ENCODE results near the gene CYB5R3.

CYB5R3 gene

DNA sequence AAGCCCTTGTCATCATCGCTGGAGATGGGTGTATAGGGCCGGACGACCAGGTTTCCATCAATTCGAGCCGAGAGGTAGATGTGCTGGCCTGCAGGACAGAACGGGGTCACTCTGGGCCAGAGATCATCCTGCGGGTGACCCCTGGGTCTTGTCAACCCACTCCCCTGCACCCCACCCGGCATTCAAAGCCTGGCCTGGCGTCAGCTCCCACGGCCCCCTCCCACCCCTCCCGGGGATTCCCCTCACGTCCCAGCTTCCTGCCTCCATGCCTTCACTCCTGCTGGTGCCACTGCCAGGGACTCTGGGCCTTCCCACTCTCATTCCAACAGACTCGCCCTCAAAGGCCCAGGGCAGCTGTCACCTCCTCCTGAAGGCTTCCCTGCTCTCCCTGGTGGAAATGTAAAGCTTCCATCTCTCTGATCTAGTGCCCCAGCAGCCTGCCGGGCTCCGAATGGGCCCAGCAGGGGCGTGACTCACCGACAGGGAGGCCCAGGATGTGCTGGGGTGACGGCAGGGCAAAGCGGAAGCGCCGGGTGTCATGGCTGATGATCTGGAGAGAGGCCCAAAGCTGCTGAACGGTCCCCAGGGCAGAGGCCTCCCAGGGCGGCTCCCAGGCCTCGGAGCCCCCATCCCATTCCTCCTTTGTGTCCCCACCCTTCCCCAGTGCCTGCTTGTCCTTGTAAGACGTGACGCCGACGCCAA is 18.1 kb downstream of the CYB5R3 start:
- no peaks in the 10 kb centered on the region for H3K79me2 ChIP-seq (ENCODE audit: control insufficient read depth, insufficient read depth, low read length, unreplicated experiment)
- no peaks in the 10 kb centered on the region for H3K27me3 ChIP-seq (ENCODE audit: insufficient read depth, low read length)
- no peak overlapping the region for H2AFZ ChIP-seq (ENCODE audit: low read length, unreplicated experiment)
- 0 out of 2 replicates have a peak, but pooled peaks cover 2% of the 10 kb centered on the region for H3K36me3 ChIP-seq (ENCODE audit: insufficient read depth, low read length)
- H3K27ac ChIP-seq (ENCODE audit: low read depth, low read length), result no peak overlapping the region
- H3K4me3 ChIP-seq (ENCODE audit: low read depth, low read length), result no peak overlapping the region
- peaks cover 11% of the 10 kb centered on the region for H3K4me1 ChIP-seq (ENCODE audit: control insufficient read depth, insufficient read depth, low read length, unreplicated experiment)

DNA sequence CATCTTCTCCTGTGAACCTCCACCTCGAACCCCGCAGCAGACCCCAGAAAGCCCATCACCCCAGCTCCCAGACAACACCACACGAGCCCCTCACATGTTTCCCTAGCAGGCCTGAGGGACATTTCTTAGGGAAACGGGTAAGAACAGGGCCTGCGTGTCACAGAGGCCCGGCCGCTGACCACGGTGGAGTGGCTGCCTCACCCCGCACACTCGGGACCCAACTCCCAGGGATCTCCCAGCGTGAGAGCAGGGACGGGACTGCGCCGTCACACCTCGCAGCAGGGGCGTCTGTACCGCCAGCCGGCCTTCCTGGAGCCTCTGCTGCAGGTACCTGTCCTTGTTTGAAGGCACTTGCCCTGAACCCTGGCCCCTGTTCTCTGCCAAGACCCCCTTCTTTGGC is 19.0 kb downstream of the CYB5R3 start:
- Histone ChIP-seq H3K27ac (ENCODE audit: low read depth, low read length) (no peak overlapping the region), H3K27me3 (ENCODE audit: insufficient read depth, low read length) (no peaks in the 10 kb centered on the region), H3K4me3 (ENCODE audit: low read depth, low read length) (no peak overlapping the region), H2AFZ (ENCODE audit: low read length, unreplicated experiment) (no peak overlapping the region), H3K36me3 (ENCODE audit: insufficient read depth, low read length) (0 out of 2 replicates have a peak, but pooled peaks cover 2% of the 10 kb centered on the region), H3K4me1 (ENCODE audit: control insufficient read depth, insufficient read depth, low read length, unreplicated experiment) (peaks cover 3% of the 10 kb centered on the region), H3K79me2 (ENCODE audit: control insufficient read depth, insufficient read depth, low read length, unreplicated experiment) (no peaks in the 10 kb centered on the region)

DNA sequence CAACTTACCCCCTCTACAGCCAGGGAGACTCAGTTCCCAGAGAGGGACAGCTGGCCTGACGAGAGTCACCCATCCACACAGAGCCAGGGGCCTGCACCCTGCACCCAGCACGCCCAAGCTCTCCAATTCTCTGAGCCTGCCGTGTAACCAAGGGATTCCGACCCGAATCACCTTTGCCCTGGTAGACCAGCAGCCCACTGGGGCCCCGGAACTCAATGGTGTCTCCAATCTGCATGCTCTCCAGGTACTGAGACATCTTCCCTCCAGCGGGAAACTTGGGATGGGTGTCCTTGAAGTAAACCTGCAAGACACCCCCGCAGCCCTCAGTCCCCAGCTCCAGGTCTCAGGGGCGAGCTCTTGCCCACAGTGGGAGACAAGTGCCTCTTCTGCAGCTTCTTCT is 21.2 kb downstream of the CYB5R3 start:
- Histone ChIP-seq H2AFZ (ENCODE audit: low read length, unreplicated experiment) (no peak overlapping the region), H3K27ac (ENCODE audit: low read depth, low read length) (no peak overlapping the region), H3K36me3 (ENCODE audit: insufficient read depth, low read length) (no peaks in the 10 kb centered on the region), H3K4me1 (ENCODE audit: control insufficient read depth, insufficient read depth, low read length, unreplicated experiment) (no peaks in the 10 kb centered on the region), H3K79me2 (ENCODE audit: control insufficient read depth, insufficient read depth, low read length, unreplicated experiment) (no peaks in the 10 kb centered on the region), H3K4me3 (ENCODE audit: low read depth, low read length) (no peak overlapping the region), H3K27me3 (ENCODE audit: insufficient read depth, low read length) (no peaks in the 10 kb centered on the region)

DNA sequence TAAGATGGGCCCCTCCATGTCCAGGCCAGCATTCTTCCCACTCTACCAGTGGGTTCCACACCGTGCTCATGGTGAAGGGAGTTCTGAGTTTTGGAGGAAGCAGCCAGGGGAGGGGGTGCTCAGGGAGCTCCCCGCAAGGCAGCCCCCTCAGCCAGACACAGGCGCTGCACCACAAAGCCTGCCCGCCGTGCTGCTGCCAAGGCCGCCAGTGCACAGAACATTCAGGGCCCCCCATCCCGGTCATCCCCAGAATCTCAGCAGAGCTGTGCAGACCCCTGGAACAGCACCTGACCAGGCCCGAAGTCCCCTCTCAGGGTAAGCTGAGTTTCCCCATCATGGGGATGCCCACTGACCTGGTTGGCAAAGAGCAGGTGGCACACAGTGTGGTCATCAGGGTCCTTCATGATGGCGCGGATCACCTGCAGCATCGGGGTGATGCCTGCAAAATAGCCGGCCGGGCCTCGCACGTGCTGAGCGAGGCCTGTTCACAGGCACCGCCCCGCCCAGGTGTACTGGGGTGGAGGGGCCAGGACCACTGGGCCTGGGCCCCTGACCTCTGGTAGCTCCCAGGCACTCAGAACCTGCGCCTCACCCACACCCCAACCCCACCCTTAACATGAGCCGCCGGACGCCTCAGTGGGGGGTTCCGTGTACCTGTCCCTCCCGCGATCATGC is 22.1 kb downstream of the CYB5R3 start:
- Histone ChIP-seq H3K27me3 (ENCODE audit: insufficient read depth, low read length) (no peaks in the 10 kb centered on the region), H3K4me1 (ENCODE audit: control insufficient read depth, insufficient read depth, low read length, unreplicated experiment) (no peaks in the 10 kb centered on the region), H3K27ac (ENCODE audit: low read depth, low read length) (no peak overlapping the region), H3K79me2 (ENCODE audit: control insufficient read depth, insufficient read depth, low read length, unreplicated experiment) (no peaks in the 10 kb centered on the region), H3K4me3 (ENCODE audit: low read depth, low read length) (no peak overlapping the region), H3K36me3 (ENCODE audit: insufficient read depth, low read length) (no peaks in the 10 kb centered on the region), H2AFZ (ENCODE audit: low read length, unreplicated experiment) (no peak overlapping the region)

DNA sequence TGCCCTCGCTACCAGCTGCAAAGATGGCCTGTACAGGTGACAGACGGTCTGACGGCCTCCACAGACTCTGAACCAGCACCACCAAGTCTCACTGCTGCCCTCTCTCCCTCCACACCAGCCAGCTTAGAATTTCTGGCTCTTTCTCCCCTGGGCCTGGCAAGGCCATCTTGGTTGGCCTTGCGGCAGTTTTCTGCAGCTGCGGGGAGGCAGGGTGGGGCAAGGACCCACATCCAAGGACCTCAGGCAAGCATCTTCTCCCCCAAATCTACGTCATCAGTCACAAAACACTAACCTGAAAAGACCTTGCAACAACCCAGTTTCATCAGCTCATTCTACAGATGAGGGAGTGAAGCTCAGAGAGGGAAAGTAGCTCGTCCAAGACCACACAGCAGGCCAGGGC is 22.8 kb downstream of the CYB5R3 start:
- no peak overlapping the region for H3K4me3 ChIP-seq (ENCODE audit: low read depth, low read length)
- no peaks in the 10 kb centered on the region for H3K27me3 ChIP-seq (ENCODE audit: insufficient read depth, low read length)
- no peaks in the 10 kb centered on the region for H3K79me2 ChIP-seq (ENCODE audit: control insufficient read depth, insufficient read depth, low read length, unreplicated experiment)
- H3K36me3 ChIP-seq (ENCODE audit: insufficient read depth, low read length), result no peaks in the 10 kb centered on the region
- no peak overlapping the region for H3K27ac ChIP-seq (ENCODE audit: low read depth, low read length)
- H3K4me1 ChIP-seq (ENCODE audit: control insufficient read depth, insufficient read depth, low read length, unreplicated experiment), result peaks cover 4% of the 10 kb centered on the region
- no peak overlapping the region for H2AFZ ChIP-seq (ENCODE audit: low read length, unreplicated experiment)

DNA sequence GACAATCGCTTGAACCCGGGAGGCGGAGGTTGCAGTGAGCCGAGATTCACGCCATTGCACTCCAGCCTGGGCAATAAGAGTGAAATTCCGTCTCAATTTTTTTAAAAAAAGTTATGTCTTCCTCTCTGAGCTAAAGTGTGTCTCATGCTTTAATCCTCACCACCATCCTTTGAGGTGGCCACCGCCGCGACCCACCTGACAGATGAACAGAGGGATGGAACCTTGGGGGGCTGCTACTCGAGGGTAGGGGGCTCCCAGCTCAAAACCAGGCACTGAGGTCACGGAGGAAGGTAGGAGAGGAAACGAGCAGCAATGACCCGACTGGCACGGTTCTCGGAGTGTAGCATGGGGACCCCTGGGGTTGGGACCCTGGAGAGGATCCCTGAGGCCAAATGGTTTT is 23.8 kb downstream of the CYB5R3 start:
- no peaks in the 10 kb centered on the region for H3K79me2 ChIP-seq (ENCODE audit: control insufficient read depth, insufficient read depth, low read length, unreplicated experiment)
- H3K27me3 ChIP-seq (ENCODE audit: insufficient read depth, low read length), result no peaks in the 10 kb centered on the region
- H2AFZ ChIP-seq (ENCODE audit: low read length, unreplicated experiment), result no peak overlapping the region
- H3K36me3 ChIP-seq (ENCODE audit: insufficient read depth, low read length), result no peaks in the 10 kb centered on the region
- no peak overlapping the region for H3K27ac ChIP-seq (ENCODE audit: low read depth, low read length)
- H3K4me1 ChIP-seq (ENCODE audit: control insufficient read depth, insufficient read depth, low read length, unreplicated experiment), result peaks cover 15% of the 10 kb centered on the region
- no peak overlapping the region for H3K4me3 ChIP-seq (ENCODE audit: low read depth, low read length)

DNA sequence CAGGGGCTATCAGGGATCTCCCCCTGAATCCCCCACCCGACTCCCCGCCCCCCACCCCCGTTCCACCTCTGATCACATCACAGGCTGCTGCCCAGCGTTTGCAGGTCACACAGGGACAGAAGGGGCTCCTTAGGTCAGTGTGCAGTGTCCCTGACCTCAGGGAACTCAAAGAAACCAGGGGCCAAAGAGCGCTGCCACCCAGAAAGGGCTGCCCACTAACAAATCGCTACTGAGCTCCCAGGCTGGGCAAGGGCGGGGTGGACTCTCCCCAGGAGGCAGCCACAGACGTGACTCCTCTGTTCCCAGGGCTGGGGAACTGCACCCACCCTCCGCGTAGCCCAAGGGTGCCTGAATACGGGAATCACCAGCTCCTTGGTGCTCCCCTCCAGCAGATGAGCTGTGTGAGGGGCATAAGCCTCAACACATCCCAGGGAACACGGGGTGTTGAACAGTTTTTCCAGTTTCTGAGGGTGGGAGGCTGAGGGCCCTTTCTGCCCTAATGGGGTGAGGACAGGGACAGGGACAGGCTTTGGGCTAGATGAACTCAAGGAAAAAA is 24.6 kb downstream of the CYB5R3 start:
- no peaks in the 10 kb centered on the region for H3K79me2 ChIP-seq (ENCODE audit: control insufficient read depth, insufficient read depth, low read length, unreplicated experiment)
- no peak overlapping the region for H3K27ac ChIP-seq (ENCODE audit: low read depth, low read length)
- H2AFZ ChIP-seq (ENCODE audit: low read length, unreplicated experiment), result no peak overlapping the region
- H3K27me3 ChIP-seq (ENCODE audit: insufficient read depth, low read length), result no peaks in the 10 kb centered on the region
- no peaks in the 10 kb centered on the region for H3K36me3 ChIP-seq (ENCODE audit: insufficient read depth, low read length)
- no peak overlapping the region for H3K4me3 ChIP-seq (ENCODE audit: low read depth, low read length)
- H3K4me1 ChIP-seq (ENCODE audit: control insufficient read depth, insufficient read depth, low read length, unreplicated experiment), result peaks cover 19% of the 10 kb centered on the region

DNA sequence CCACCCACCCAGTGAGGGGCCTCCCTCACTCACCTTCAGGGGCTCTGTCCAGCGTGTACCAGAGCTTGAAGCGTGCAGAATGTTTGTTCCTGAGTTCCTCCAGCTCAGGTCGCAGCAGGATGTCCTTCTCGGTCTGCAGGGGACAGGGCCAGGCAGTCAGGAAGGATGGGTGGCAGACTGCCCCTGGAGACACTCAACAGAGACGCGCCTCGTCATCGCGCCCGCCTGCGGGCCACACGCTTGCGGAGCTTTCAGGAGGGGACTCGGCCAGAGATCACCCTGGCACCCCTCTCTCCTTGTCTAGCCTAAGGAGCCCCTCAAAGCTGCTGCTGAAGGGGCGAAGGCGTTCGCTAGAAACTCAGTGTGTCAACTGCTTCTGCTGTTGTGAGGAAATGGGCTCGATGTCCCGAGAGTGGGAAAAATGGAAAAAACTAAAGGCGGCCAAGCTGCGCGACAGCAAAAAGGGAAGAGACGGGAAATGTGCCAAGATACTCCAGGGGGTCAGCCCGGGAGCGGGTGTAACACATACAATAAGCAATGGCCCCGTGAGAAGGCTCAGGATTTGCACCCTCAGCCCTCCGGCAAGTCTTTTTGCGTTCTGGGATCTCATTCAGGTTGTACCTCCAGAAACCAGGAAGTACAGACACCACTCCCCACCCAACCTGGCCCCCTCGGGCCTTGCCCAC is 25.3 kb downstream of the CYB5R3 start:
- Histone ChIP-seq H3K79me2 (ENCODE audit: control insufficient read depth, insufficient read depth, low read length, unreplicated experiment) (no peaks in the 10 kb centered on the region), H3K27me3 (ENCODE audit: insufficient read depth, low read length) (no peaks in the 10 kb centered on the region), H3K4me1 (ENCODE audit: control insufficient read depth, insufficient read depth, low read length, unreplicated experiment) (peaks cover 19% of the 10 kb centered on the region), H3K27ac (ENCODE audit: low read depth, low read length) (no peak overlapping the region), H3K36me3 (ENCODE audit: insufficient read depth, low read length) (no peaks in the 10 kb centered on the region), H3K4me3 (ENCODE audit: low read depth, low read length) (no peak overlapping the region), H2AFZ (ENCODE audit: low read length, unreplicated experiment) (no peak overlapping the region)

DNA sequence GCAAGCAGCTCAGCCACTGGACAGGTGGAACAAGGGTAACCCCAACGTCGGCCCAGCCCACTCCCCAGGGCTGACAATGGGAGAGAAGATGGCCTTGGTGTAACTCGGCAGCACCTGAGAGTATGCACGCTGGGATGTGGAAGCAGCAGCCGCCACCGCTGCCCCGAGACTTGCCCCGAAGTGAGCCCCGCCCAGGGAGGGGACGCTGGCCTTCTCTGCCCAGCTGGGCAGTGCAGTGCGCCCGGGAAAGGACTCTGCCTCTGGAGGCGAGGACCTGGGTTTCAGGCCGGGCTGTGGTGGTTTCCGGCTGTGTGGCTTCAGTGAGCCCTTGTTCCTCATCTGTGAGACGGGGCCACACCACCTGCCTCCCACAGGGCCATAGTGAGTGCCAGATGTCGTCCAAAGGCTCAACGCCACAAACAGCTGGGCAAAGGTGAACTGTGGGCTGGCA is 25.9 kb downstream of the CYB5R3 start:
- Histone ChIP-seq H3K4me1 (ENCODE audit: control insufficient read depth, insufficient read depth, low read length, unreplicated experiment) (peaks cover 19% of the 10 kb centered on the region), H3K4me3 (ENCODE audit: low read depth, low read length) (no peak overlapping the region), H3K36me3 (ENCODE audit: insufficient read depth, low read length) (no peaks in the 10 kb centered on the region), H2AFZ (ENCODE audit: low read length, unreplicated experiment) (no peak overlapping the region), H3K27ac (ENCODE audit: low read depth, low read length) (no peak overlapping the region), H3K27me3 (ENCODE audit: insufficient read depth, low read length) (no peaks in the 10 kb centered on the region), H3K79me2 (ENCODE audit: control insufficient read depth, insufficient read depth, low read length, unreplicated experiment) (no peaks in the 10 kb centered on the region)

DNA sequence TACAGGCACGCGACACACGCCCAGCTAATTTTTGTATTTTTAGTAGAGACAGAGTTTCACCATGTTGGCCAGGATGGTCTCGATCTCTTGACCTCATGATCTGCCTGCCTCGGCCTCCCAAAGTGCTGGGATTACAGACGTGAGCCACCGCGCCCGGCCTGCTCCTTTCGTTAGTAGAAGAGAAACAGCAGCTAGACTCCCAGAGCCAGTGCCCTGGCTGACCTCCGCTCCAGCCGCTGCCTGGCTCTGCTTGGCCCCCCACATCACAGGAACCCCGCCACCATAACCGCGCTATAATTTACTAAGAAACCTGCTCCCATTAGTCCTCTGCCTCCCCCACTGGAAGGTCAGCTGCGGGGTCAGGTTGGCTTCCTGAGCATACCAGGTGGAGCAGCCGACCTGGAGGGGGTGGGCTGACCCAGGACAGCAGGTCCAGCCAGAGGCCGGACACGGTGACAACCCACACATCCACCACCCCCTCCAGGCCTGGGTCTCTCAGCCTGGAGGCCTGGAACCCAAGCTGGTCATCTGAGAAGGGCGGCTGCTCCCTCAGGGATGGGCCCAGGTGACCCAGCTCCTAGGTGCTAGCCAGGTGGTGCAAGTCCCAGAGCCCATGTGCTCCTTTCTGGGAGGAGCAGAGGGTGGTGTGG is 27.0 kb downstream of the CYB5R3 start:
- H3K4me1 ChIP-seq (ENCODE audit: control insufficient read depth, insufficient read depth, low read length, unreplicated experiment), result peaks cover 19% of the 10 kb centered on the region
- no peak overlapping the region for H2AFZ ChIP-seq (ENCODE audit: low read length, unreplicated experiment)
- H3K4me3 ChIP-seq (ENCODE audit: low read depth, low read length), result no peak overlapping the region
- H3K79me2 ChIP-seq (ENCODE audit: control insufficient read depth, insufficient read depth, low read length, unreplicated experiment), result no peaks in the 10 kb centered on the region
- H3K27me3 ChIP-seq (ENCODE audit: insufficient read depth, low read length), result no peaks in the 10 kb centered on the region
- no peak overlapping the region for H3K27ac ChIP-seq (ENCODE audit: low read depth, low read length)
- H3K36me3 ChIP-seq (ENCODE audit: insufficient read depth, low read length), result no peaks in the 10 kb centered on the region
